Psoas muscle (tissue), 8 donors: ENCODE results near the gene ATP9B. TPM values are rescaled to one million over a fixed set of nuclear protein-coding genes. Genes with fewer than 3 reads are reported as not detected.
"Not testable (repeated sequence)": the region's sequence is repeated elsewhere in the genome, so short reads cannot be mapped to it uniquely, and the experiment has no call there.

Experiments
- ATAC-seq, 4 donors: fragments of 200-7000 bp; cut with Tn5 transposase; one replicate each; pipeline ENCODE4 v1.9.1; 2020; ENCODE audit warnings: moderate library complexity in 3 of 4, mild to moderate bottlenecking in 2 of 4
- DNase-seq, 2 donors: peaks; one replicate each; pipeline ENCODE4 v3.0.0-alpha.2; 2020
- H3K27ac ChIP-seq: fragments of 200-600 bp; one replicate; pipeline ENCODE4 v1.8.0; 2022
- H3K27me3 ChIP-seq, 3 donors: fragments of 200-600 bp in 1 of 3; one replicate each; pipeline versions ENCODE4 v1.6.1 to v1.8.0; 2013 to 2022; ENCODE audit warnings: low read length in 2 of 3, mild to moderate bottlenecking in 2 of 3, moderate library complexity in 1 of 3; ENCODE audit not compliant: insufficient read depth in 3 of 3
- H3K36me3 ChIP-seq, 2 donors: fragments of 200-600 bp in 1 of 2; one replicate each; pipeline versions ENCODE4 v1.6.1 to v1.8.0; 2013 to 2022; ENCODE audit warnings: low read depth in 1 of 2, mild to moderate bottlenecking in 1 of 2, moderate library complexity in 1 of 2; ENCODE audit not compliant: insufficient read depth in 1 of 2
- H3K4me1 ChIP-seq: fragments of 200-600 bp; one replicate; pipeline ENCODE4 v1.8.0; 2022
- H3K4me3 ChIP-seq: fragments of 200-600 bp; one replicate; pipeline ENCODE4 v1.8.0; 2022; ENCODE audit warnings: mild to moderate bottlenecking
- H3K9me3 ChIP-seq: fragments of 200-600 bp; one replicate; pipeline ENCODE4 v1.8.0; 2022
- CTCF ChIP-seq: fragments of 200-600 bp; IDR thresholded peaks from one replicate; pipeline ENCODE4 v1.8.0; 2022; ENCODE audit warnings: antibody characterized with exemption
- WGBS, 3 donors: extraction: QIAGEN DNeasy Blood & Tissue Kit; methylation state at CpG; one replicate each; pipeline versions ENCODE4 v1.1.6 to v1.1.7; 2013; 5-methylcytosine and 5-hydroxymethylcytosine counted together
- intact Hi-C, 2 donors: fragments of 100-400 bp; cut with DNase I; formaldehyde crosslinking; loops; one replicate each; pipeline versions ENCODE4 v1.11.0 to v1.14.2; 2022
- polyA plus RNA-seq, 3 donors: library from polyadenylated mRNA; stranded (reverse); fragments of 200-250 nt; gene quantifications; one replicate each; pipeline ENCODE4 v1.2.3, GENCODE V29; 2013
- total RNA-seq, 4 donors: library from RNA; stranded (reverse); fragmentation: NEBNext Ultra II Directional in 2 of 4; extraction: Animal tissue kit (Norgen Biotek cat#: 25700) in 2 of 4; gene quantifications; one replicate each; pipeline versions ENCODE4 v1.2.1 to v1.2.4, GENCODE V29; 2021 to 2023
- donor health status: healthy with polysubstance abuse.
- donor health status: DM: no; HTN: no; CAD: no; lungs with moderate emphysema.
- donor health status: Bipolar disorder and iron deficiency.
- donor health status: healthy.
- donor health status: DM: yes; HTN: yes; CAD: no.
- donor health status: DM: no; HTN: no; CAD: no.
- donor health status: DM: no; HTN: no; CAD: no.
- donor health status: DM: yes; HTN: yes; CAD: no.

Gene ATP9B
- total and polyA plus RNA-seq, 7 donors = 5.0 to 22.1 (median 9.8) TPM

- H3K4me1 ChIP-seq = no peaks in the 10 kb centered on the region
- 97 to 100% (median 97%) methylated on average over 13 of the region's 13 CpGs for WGBS, 3 donors
- no peak overlapping the region for H3K4me3 ChIP-seq
- DNase-seq = no peak
- H3K27ac ChIP-seq = no peak overlapping the region
- no peaks in the 10 kb centered on the region for H3K27me3 ChIP-seq
- no peak for ATAC-seq
- peaks cover 0 to 12% of the 10 kb centered on the region in 2 donors for H3K36me3 ChIP-seq
- TF ChIP-seq CTCF = no peak
- H3K9me3 ChIP-seq = no peaks in the 10 kb centered on the region
- intact Hi-C loops = no loop called here
Measured at GRCh38 chr18:79166702-79167101, 97.5 kb downstream of the ATP9B start.

GRCh38 chr18:79167526-79168190 lies 98.5 kb downstream of the ATP9B start:
- ATAC-seq (peak; percentile 55 to 89 (median 76)), DNase-seq (peak in 1 of 2 donors; percentile 80)
- H3K36me3 ChIP-seq = peaks cover 0 to 12% of the 10 kb centered on the region in 2 donors
- H3K4me1 ChIP-seq = no peaks in the 10 kb centered on the region
- WGBS, 3 donors = 61 to 85% (median 73%) methylated on average over 18 of the region's 18 CpGs
- H3K4me3 ChIP-seq = no peak overlapping the region
- no peak overlapping the region for H3K27ac ChIP-seq
- no peaks in the 10 kb centered on the region for H3K27me3 ChIP-seq
- intact Hi-C loops = no loop called here
- no peaks in the 10 kb centered on the region for H3K9me3 ChIP-seq
- no peak for TF ChIP-seq CTCF

GRCh38 chr18:79169958-79170555 lies 100.9 kb downstream of the ATP9B start:
- no peak for DNase-seq
- H3K4me3 ChIP-seq = no peak overlapping the region

GRCh38 chr18:79172331-79172730 lies 103.1 kb downstream of the ATP9B start:
- ATAC-seq, H3K27ac ChIP-seq, intact Hi-C loops, H3K9me3 ChIP-seq, DNase-seq, H3K4me1 ChIP-seq, H3K4me3 ChIP-seq, H3K36me3 ChIP-seq, H3K27me3 ChIP-seq: not testable (repeated sequence)
- 97 to 99% (median 98%) methylated on average over 16 to 23 of the region's 27 CpGs for WGBS, 3 donors

More at GRCh38 chr18:79169958-79170555, 100.9 kb downstream of the ATP9B start:
- ATAC-seq = peak; percentile 27 to 43 (median 40)
- intact Hi-C loops = no loop called here
- Histone ChIP-seq H3K27me3 (no peaks in the 10 kb centered on the region), H3K4me1 (no peaks in the 10 kb centered on the region), H3K36me3 (peaks cover 0 to 12% of the 10 kb centered on the region in 2 donors), H3K27ac (no peak overlapping the region), H3K9me3 (no peaks in the 10 kb centered on the region)
- no peak for TF ChIP-seq CTCF
- WGBS, 3 donors = 54 to 64% (median 56%) methylated on average over 8 of the region's 8 CpGs

- H3K27me3 ChIP-seq = no peaks in the 10 kb centered on the region
- ATAC-seq (no peak), DNase-seq (no peak)
- no peak overlapping the region for H3K27ac ChIP-seq
- no peaks in the 10 kb centered on the region for H3K9me3 ChIP-seq
- H3K4me3 ChIP-seq = no peak overlapping the region
- intact Hi-C loops = no loop called here
- H3K4me1 ChIP-seq = no peaks in the 10 kb centered on the region
- H3K36me3 ChIP-seq = peaks cover 0 to 17% of the 10 kb centered on the region in 2 donors
- no peak for TF ChIP-seq CTCF
- WGBS, 3 donors = 80 to 90% (median 85%) methylated on average over 2 of the region's 2 CpGs
Measured at GRCh38 chr18:79173742-79174141, 104.5 kb downstream of the ATP9B start.
